ENCODE data around the gene TANGO6.

- no peak for TF ChIP-seq EP300 (IDR thresholded peaks at IDR 0.05)
- TF ChIP-seq CTCF (IDR thresholded peaks at IDR 0.05) = no peak
Observed at GRCh38 chr16:69049146-69049545, 205.8 kb downstream of the TANGO6 start.

All from upper lobe of left lung (tissue), 4 donors.